Progenitor cell of endocrine pancreas (in vitro differentiated cells): Measurements from ENCODE around the gene ACOXL. TPM values are rescaled to one million over a fixed set of nuclear protein-coding genes. Genes with fewer than 3 reads are reported as not detected.

ENCODE experiments used
- DNase-seq: peaks from one replicate; pipeline ENCODE4 v3.0.0; 2021; ENCODE audit warnings: low spot score; ENCODE audit not compliant: unreplicated experiment
- H3K27ac Mint-ChIP-seq: 2 replicates; pipeline ENCODE4 v1.8.0; 2021; ENCODE audit warnings: mild to moderate bottlenecking, moderate library complexity, mixed read lengths
- H3K27me3 Mint-ChIP-seq: 2 replicates; pipeline ENCODE4 v1.8.0; 2021; ENCODE audit warnings: mixed read lengths
- H3K36me3 Mint-ChIP-seq: 2 replicates; pipeline ENCODE4 v1.8.0; 2022; ENCODE audit warnings: mixed read lengths; ENCODE audit not compliant: insufficient read depth
- H3K4me1 Mint-ChIP-seq: 2 replicates; pipeline ENCODE4 v1.8.0; 2021; ENCODE audit warnings: low read depth, mixed read lengths
- H3K4me3 Mint-ChIP-seq: 2 replicates; pipeline ENCODE4 v1.8.0; 2021; ENCODE audit warnings: low read depth, mild to moderate bottlenecking, moderate library complexity, mixed read lengths
- H3K9me3 Mint-ChIP-seq: 2 replicates; pipeline ENCODE4 v1.8.0; 2021; ENCODE audit warnings: low read depth, mixed read lengths
- total RNA-seq: library from RNA; stranded (reverse); gene quantifications from 2 replicates; pipeline ENCODE4 v1.2.1, GENCODE V29; 2021
- TF ChIP-seq, protein P1 (sequence below): fragments of 200-600 bp; sonication (generic); IDR thresholded peaks from one replicate; pipeline ENCODE4 v1.5.0; 2021; ENCODE audit warnings: antibody characterized with exemption, mild to moderate bottlenecking; ENCODE audit not compliant: unreplicated experiment

Gene ACOXL
- total RNA-seq, 1 donor from 2014 or later: 0.19 TPM

DNA sequence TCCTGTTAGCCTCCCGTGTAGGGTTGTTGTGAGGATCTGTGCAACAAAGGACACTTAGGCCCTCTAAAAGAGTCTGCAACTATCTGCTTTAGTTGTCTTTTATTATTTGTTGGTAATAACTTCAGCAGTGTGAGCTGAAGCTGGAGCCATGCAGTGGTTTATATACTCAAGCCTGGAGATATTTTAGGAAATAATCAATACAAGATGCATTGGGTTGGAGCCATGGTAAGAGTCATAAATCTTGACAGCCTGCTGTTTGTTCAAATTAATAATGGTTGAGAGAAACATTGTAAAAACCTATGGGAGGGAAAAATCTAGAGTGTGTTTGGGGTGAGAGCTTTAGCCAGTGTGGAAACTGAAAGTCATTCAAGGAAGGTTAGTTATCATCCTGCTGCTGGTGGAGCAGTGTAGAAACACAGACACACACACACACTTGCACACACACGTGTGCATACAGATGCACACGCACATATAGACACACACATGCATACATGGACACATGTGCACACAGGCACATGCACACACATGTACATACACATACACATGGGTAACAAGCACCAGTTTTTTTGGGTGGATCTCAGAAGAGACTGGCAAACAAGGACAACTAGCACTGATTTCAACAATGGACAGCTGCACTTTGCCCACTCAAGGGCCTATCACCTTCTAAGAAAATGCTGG lies 51.0 kb downstream of the ACOXL start:
- H3K27me3 Mint-ChIP-seq: peaks cover 7% of the 10 kb centered on the region
- TF ChIP-seq, protein P1, sequence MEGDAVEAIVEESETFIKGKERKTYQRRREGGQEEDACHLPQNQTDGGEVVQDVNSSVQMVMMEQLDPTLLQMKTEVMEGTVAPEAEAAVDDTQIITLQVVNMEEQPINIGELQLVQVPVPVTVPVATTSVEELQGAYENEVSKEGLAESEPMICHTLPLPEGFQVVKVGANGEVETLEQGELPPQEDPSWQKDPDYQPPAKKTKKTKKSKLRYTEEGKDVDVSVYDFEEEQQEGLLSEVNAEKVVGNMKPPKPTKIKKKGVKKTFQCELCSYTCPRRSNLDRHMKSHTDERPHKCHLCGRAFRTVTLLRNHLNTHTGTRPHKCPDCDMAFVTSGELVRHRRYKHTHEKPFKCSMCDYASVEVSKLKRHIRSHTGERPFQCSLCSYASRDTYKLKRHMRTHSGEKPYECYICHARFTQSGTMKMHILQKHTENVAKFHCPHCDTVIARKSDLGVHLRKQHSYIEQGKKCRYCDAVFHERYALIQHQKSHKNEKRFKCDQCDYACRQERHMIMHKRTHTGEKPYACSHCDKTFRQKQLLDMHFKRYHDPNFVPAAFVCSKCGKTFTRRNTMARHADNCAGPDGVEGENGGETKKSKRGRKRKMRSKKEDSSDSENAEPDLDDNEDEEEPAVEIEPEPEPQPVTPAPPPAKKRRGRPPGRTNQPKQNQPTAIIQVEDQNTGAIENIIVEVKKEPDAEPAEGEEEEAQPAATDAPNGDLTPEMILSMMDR: no peak

DNA sequence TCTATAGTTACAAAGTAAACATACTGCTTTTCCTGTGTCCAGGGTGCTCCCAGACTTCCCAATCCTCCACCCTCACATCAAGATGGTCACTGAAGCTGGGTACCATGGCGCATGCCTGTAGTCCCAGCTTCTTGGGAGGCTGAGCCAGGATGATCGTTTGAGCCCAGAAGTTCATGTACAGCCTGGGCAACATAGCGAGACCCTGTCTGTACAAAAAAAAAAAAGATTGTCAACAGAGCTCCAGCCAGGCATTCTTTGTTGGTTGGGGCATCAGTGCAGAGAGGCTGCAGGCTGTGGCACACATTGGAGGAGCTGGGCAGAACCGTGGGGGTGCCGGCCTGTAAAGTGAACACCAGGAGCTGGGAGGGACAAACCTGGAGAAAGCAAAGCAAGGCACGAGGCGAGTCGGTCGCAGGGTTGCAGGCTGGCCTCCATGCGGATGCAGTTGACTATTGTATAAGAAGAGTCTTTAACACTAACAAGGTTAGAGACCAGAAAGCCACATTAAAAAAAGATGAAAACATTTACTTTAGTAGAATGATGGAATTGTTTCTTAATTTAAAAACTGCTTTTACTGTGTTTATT lies 51.8 kb downstream of the ACOXL start:
- TF ChIP-seq, protein P1: no peak
- H3K27ac Mint-ChIP-seq: no peak overlapping the region

More for the DNA sequence above, 51.0 kb downstream of the ACOXL start:
- Mint-ChIP-seq H3K4me3 (no peak overlapping the region), H3K27ac (no peak overlapping the region), H3K4me1 (no peaks in the 10 kb centered on the region), H3K36me3 (no peaks in the 10 kb centered on the region), H3K9me3 (peaks cover 7% of the 10 kb centered on the region)
- no peak for DNase-seq

DNA sequence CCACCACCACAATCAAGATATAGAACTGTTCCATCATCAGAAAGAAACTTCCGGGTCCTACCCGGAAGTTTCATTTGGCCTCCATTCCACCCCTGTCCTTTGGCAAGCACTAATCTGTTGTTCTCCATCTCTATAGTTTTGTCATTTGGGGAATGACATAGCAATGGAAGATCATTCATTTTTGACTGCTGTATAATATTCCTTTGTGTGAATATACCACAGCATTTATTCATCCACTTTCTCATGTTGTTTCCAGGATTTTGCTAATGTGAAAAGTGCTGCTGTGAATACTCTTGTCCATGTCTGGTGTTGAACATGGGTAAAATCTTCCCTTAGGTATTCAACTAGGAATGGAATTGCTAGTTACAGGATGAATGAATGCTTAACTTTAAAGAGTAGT lies 53.1 kb downstream of the ACOXL start:
- no peak for DNase-seq
- no peak overlapping the region for H3K27ac Mint-ChIP-seq
- H3K9me3 Mint-ChIP-seq: peaks cover 7% of the 10 kb centered on the region
- no peak overlapping the region for H3K4me3 Mint-ChIP-seq
- H3K36me3 Mint-ChIP-seq: no peaks in the 10 kb centered on the region
- H3K27me3 Mint-ChIP-seq: peaks cover 9% of the 10 kb centered on the region
- TF ChIP-seq, protein P1: no peak
- H3K4me1 Mint-ChIP-seq: peaks cover 2% of the 10 kb centered on the region

More for the DNA sequence above, 51.8 kb downstream of the ACOXL start:
- no peak for DNase-seq
- H3K9me3 Mint-ChIP-seq: peaks cover 7% of the 10 kb centered on the region
- H3K4me3 Mint-ChIP-seq: no peak overlapping the region
- peaks cover 7% of the 10 kb centered on the region for H3K27me3 Mint-ChIP-seq
- H3K36me3 Mint-ChIP-seq: no peaks in the 10 kb centered on the region
- H3K4me1 Mint-ChIP-seq: peaks cover 2% of the 10 kb centered on the region

DNA sequence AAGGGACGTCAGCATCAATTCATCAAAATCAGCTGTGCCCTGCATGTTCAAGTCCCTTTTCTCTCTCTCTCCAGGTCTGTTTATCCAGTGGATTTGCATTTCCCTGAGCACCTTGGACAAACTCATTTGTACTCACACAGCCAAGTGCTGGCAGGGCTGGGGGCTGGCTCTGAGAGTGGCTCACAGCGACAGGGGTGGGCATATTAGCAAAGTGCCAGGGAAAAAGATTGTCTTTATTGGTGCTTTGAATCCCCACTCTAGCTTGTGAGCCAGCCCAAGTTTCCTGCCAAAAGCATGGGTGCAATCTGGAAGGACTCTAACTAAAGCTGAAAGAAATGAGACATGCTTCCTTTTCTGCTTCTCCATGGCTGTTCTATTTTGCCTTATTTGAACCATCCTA lies 56.6 kb downstream of the ACOXL start:
- Mint-ChIP-seq H3K27me3 (peaks cover 22% of the 10 kb centered on the region), H3K36me3 (no peaks in the 10 kb centered on the region), H3K27ac (no peak overlapping the region), H3K4me3 (no peak overlapping the region), H3K9me3 (peaks cover 7% of the 10 kb centered on the region), H3K4me1 (peaks cover 2% of the 10 kb centered on the region)
- no peak for DNase-seq
- TF ChIP-seq, protein P1: no peak

DNA sequence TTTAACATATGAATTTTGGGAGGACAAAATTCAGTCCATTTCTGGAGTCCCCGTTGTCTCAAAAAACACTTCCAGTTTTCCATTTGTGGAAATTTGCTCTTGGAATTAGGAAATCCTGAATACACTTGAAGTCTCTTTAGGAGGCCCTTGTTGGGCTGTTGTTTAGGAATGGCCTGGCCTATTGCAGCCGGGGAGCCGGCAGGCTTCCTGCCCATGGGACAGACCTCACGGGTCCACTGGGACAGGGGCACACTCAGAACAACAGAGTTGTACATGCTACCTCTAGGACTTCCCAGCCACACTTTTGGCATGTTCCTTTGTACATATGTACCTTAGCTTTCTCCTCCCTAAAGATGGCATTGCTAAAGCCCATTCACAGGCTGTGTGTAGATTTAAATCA lies 57.3 kb downstream of the ACOXL start:
- Mint-ChIP-seq H3K36me3 (no peaks in the 10 kb centered on the region), H3K4me3 (no peak overlapping the region), H3K4me1 (peaks cover 2% of the 10 kb centered on the region), H3K9me3 (peaks cover 7% of the 10 kb centered on the region), H3K27ac (no peak overlapping the region), H3K27me3 (peaks cover 25% of the 10 kb centered on the region)
- no peak for DNase-seq
- TF ChIP-seq, protein P1: no peak
